Gastrocnemius medialis (tissue), 4 donors: ENCODE measurements around the gene MYO9B. TPM values are rescaled to one million over a fixed set of nuclear protein-coding genes. Genes with fewer than 3 reads are reported as not detected.
"Not testable (repeated sequence)": the region's sequence is repeated elsewhere in the genome, so short reads cannot be mapped to it uniquely, and the experiment has no call there.

ENCODE experiments used
- ATAC-seq, 2 donors: fragments of 150-250 bp; one replicate each; pipeline ENCODE4 v1.9.1; 2016
- DNase-seq, 2 donors: peaks; one replicate each; pipeline ENCODE4 v3.0.0-alpha.2; 2019
- H3K27ac ChIP-seq, 4 donors: fragments of 200-600 bp; sonication (generic); 1 replicate in 1 of 4; 2 replicates in 3 of 4; pipeline ENCODE4 v1.5.1; 2016 to 2018; ENCODE audit warnings: mild to moderate bottlenecking in 2 of 4, moderate library complexity in 1 of 4
- H3K27me3 ChIP-seq, 3 donors: fragments of 200-600 bp; sonication (generic) in 2 of 3; 1 replicate in 1 of 3; 2 replicates in 2 of 3; pipeline versions ENCODE4 v1.5.1 to v1.6.0; 2016 to 2019; ENCODE audit warnings: mild to moderate bottlenecking in 1 of 3, moderate library complexity in 1 of 3
- H3K36me3 ChIP-seq, 2 donors: fragments of 200-600 bp; sonication (generic) in 1 of 2; one replicate each; pipeline ENCODE4 v1.5.1; 2017 to 2018
- H3K4me1 ChIP-seq, 2 donors: fragments of 200-600 bp; sonication (generic) in 1 of 2; one replicate each; pipeline ENCODE4 v1.5.1; 2016 to 2017; ENCODE audit warnings: mild to moderate bottlenecking in 2 of 2
- H3K4me3 ChIP-seq, 4 donors: fragments of 200-600 bp; sonication (generic) in 3 of 4; 1 replicate in 1 of 4; 2 replicates in 3 of 4; pipeline ENCODE4 v1.5.1; 2016 to 2019; ENCODE audit warnings: mild to moderate bottlenecking in 2 of 4
- H3K9me3 ChIP-seq, 3 donors: fragments of 200-600 bp; sonication (generic) in 2 of 3; 1 replicate in 1 of 3; 2 replicates in 2 of 3; pipeline ENCODE4 v1.5.1; 2016 to 2019
- CTCF ChIP-seq, 5 experiments: fragments of 450-650 bp in 3 of 5; fragments of 200-600 bp in 2 of 5; sonication (generic) in 2 of 5; IDR thresholded peaks in 4 of 5; conservative IDR thresholded peaks in 1 of 5; 1 replicate in 4 of 5; 2 replicates in 1 of 5; pipeline ENCODE4 v1.5.1; 2016 to 2019; ENCODE audit warnings: antibody characterized with exemption in 5 of 5, mild to moderate bottlenecking in 3 of 5, moderate library complexity in 3 of 5
- POLR2A ChIP-seq, 2 donors: fragments of 450-650 bp; IDR thresholded peaks; one replicate each; pipeline ENCODE4 v1.6.1; 2017; ENCODE audit warnings: antibody characterized with exemption in 2 of 2, mild to moderate bottlenecking in 2 of 2, moderate library complexity in 2 of 2
- in situ Hi-C, 4 donors: fragments of 200-750 bp; cut with MboI; loops; one replicate each; pipeline versions ENCODE4 v1.15.0 to v1.8.0; 2017; ENCODE audit warnings: low sequenced_read_pairs in 4 of 4
- intact Hi-C: fragments of 100-400 bp; cut with DNase I; formaldehyde crosslinking; loops from one replicate; pipeline ENCODE4 v1.15.1; 2023; ENCODE audit warnings: low total_unique reads
- total RNA-seq, 4 donors: library from RNA; depleted of rRNA; stranded (reverse); fragments of >200 nt; gene quantifications; one replicate each; pipeline versions ENCODE4 v1.1.0 to v1.2.3, GENCODE V29; 2016

Gene MYO9B
- total RNA-seq, 4 donors from 2014 or later = 20.0 to 22.1 (median 20.7) TPM

GRCh38 chr19:17103177-17103576, 27.6 kb downstream of the MYO9B start:
- H3K4me1 ChIP-seq = no peaks in the 10 kb centered on the region
- H3K27ac ChIP-seq = no peak overlapping the region
- in situ Hi-C loops = no loop called here
- DNase-seq (no peak), ATAC-seq (no peak)
- H3K36me3 ChIP-seq = peaks cover 0 to 18% of the 10 kb centered on the region in 2 donors
- intact Hi-C loops = no loop called here
- H3K9me3 ChIP-seq = no peaks in the 10 kb centered on the region
- no peak overlapping the region for H3K4me3 ChIP-seq
- TF ChIP-seq POLR2A (IDR thresholded peaks at IDR 0.05) (no peak), CTCF (IDR thresholded peaks at IDR 0.05 in 4 of 5, conservative IDR thresholded peaks at IDR 0.05 in 1 of 5) (peak in 1 of 5 experiments; percentile 38)
- H3K27me3 ChIP-seq = no peaks in the 10 kb centered on the region

GRCh38 chr19:17104679-17105078, 29.1 kb downstream of the MYO9B start:
- no peak overlapping the region for H3K4me3 ChIP-seq
- ATAC-seq = no peak
- intact Hi-C loops = no loop called here
- H3K27ac ChIP-seq = no peak overlapping the region
- TF ChIP-seq CTCF (IDR thresholded peaks at IDR 0.05 in 4 of 5, conservative IDR thresholded peaks at IDR 0.05 in 1 of 5) = no peak
- no peak for TF ChIP-seq POLR2A (IDR thresholded peaks at IDR 0.05)
- H3K4me1 ChIP-seq = peaks cover 0 to 3% of the 10 kb centered on the region in 2 donors
- in situ Hi-C loops = no loop called here
- no peak for DNase-seq
- H3K9me3 ChIP-seq = no peaks in the 10 kb centered on the region
- peaks cover 0 to 18% of the 10 kb centered on the region in 2 donors for H3K36me3 ChIP-seq
- no peaks in the 10 kb centered on the region for H3K27me3 ChIP-seq

- H3K36me3 ChIP-seq = peaks cover 0 to 18% of the 10 kb centered on the region in 2 donors
- no peak overlapping the region for H3K27ac ChIP-seq
- intact Hi-C loops (no loop called here), in situ Hi-C loops (no loop called here)
- DNase-seq (no peak), ATAC-seq (no peak)
- no peak for TF ChIP-seq CTCF (IDR thresholded peaks at IDR 0.05 in 4 of 5, conservative IDR thresholded peaks at IDR 0.05 in 1 of 5)
- no peak for TF ChIP-seq POLR2A (IDR thresholded peaks at IDR 0.05)
- no peaks in the 10 kb centered on the region for H3K27me3 ChIP-seq
- H3K4me1 ChIP-seq = peaks cover 0 to 3% of the 10 kb centered on the region in 2 donors
- H3K4me3 ChIP-seq = no peak overlapping the region
- no peaks in the 10 kb centered on the region for H3K9me3 ChIP-seq
These were observed 30.0 kb downstream of the MYO9B start for GRCh38 chr19:17105556-17105955.

- H3K4me1 ChIP-seq, H3K9me3 ChIP-seq, ATAC-seq, H3K4me3 ChIP-seq, DNase-seq, intact Hi-C loops, in situ Hi-C loops, H3K27me3 ChIP-seq: not testable (repeated sequence)
- Histone ChIP-seq H3K27ac (peak overlapping the region; percentile 63 to 73 (median 65)), H3K36me3 (peaks cover 0 to 14% of the 10 kb centered on the region in 2 donors)
These were observed 31.4 kb downstream of the MYO9B start for GRCh38 chr19:17106964-17107363.

- TF ChIP-seq POLR2A (IDR thresholded peaks at IDR 0.05) (no peak), CTCF (IDR thresholded peaks at IDR 0.05 in 4 of 5, conservative IDR thresholded peaks at IDR 0.05 in 1 of 5) (no peak)
- in situ Hi-C loops (no loop called here), intact Hi-C loops (no loop called here)
- Histone ChIP-seq H3K4me1 (peaks cover 0 to 3% of the 10 kb centered on the region in 2 donors), H3K9me3 (no peaks in the 10 kb centered on the region), H3K4me3 (no peak overlapping the region), H3K27ac (peak overlapping the region; percentile 63 to 73 (median 65)), H3K27me3 (no peaks in the 10 kb centered on the region), H3K36me3 (peaks cover 0 to 7% of the 10 kb centered on the region in 2 donors)
- peak; percentile 80 to 83 for ATAC-seq
- DNase-seq = peak; percentile 54 to 86
These were observed 32.2 kb downstream of the MYO9B start for GRCh38 chr19:17107546-17108452.
